ENCODE measurements around the gene CD300C.
"Not testable (repeated sequence)": the region's sequence is repeated elsewhere in the genome, so short reads cannot be mapped to it uniquely, and the experiment has no call there.

Gene CD300C

GRCh38 chr17:74558882-74559519 lies 13.1 kb upstream of the CD300C start:
- no peak for DNase-seq

- DNase-seq = not testable (repeated sequence)
Measured at GRCh38 chr17:74558402-74558801, 12.5 kb upstream of the CD300C start.

GRCh38 chr17:74555427-74555940 lies 9.6 kb upstream of the CD300C start:
- DNase-seq = no peak

GRCh38 chr17:74554909-74555308 lies 9.0 kb upstream of the CD300C start:
- no peak for DNase-seq

- no peak for DNase-seq
Measured at GRCh38 chr17:74552037-74552436, 6.1 kb upstream of the CD300C start.

- no peak for DNase-seq
Measured at GRCh38 chr17:74550602-74551001, 4.7 kb upstream of the CD300C start.

GRCh38 chr17:74549343-74549742 lies 3.4 kb upstream of the CD300C start:
- DNase-seq = no peak

- DNase-seq = no peak
Measured at GRCh38 chr17:74547736-74548135, 1.8 kb upstream of the CD300C start.

GRCh38 chr17:74547264-74547663 lies 1.3 kb upstream of the CD300C start:
- DNase-seq = no peak

GRCh38 chr17:74546586-74546985 lies 671 bp upstream of the CD300C start:
- DNase-seq = no peak

- no peak for DNase-seq
Measured at GRCh38 chr17:74544991-74545842, 698 bp downstream of the CD300C start.

- no peak for DNase-seq
Measured at GRCh38 chr17:74543891-74544760, 1.8 kb downstream of the CD300C start.

- no peak for DNase-seq
Measured at GRCh38 chr17:74543406-74543805, 2.5 kb downstream of the CD300C start.

GRCh38 chr17:74542727-74543383 lies 3.1 kb downstream of the CD300C start:
- no peak for DNase-seq

GRCh38 chr17:74542166-74542565 lies 3.7 kb downstream of the CD300C start:
- no peak for DNase-seq

- no peak for DNase-seq
Measured at GRCh38 chr17:74541176-74542111, 4.5 kb downstream of the CD300C start.

GRCh38 chr17:74539281-74539820 lies 6.6 kb downstream of the CD300C start:
- no peak for DNase-seq

GRCh38 chr17:74536890-74537289 lies 9.0 kb downstream of the CD300C start:
- DNase-seq = no peak

- no peak for DNase-seq
Measured at GRCh38 chr17:74532115-74532514, 13.8 kb downstream of the CD300C start.

GRCh38 chr17:74531231-74531761 lies 14.6 kb downstream of the CD300C start, which contains the start of gene CD300LB:
Gene CD300LB (minus strand): TSS chr17:74531475. CDS start chr17:74531350, 125 bp downstream.
- no peak for DNase-seq

- DNase-seq = no peak
Measured at GRCh38 chr17:74530831-74531150, 15.1 kb downstream of the CD300C start.
